ENCODE results near the gene VPS16. TPM values are rescaled to one million over a fixed set of nuclear protein-coding genes. Genes with fewer than 3 reads are reported as not detected.

The VPS16 gene
- polyA plus RNA-seq, 1 donor from 2014 or later: 117 TPM

- H4K20me1 ChIP-seq (ENCODE audit: insufficient read depth): no peaks in the 10 kb centered on the region
- H3K27me3 ChIP-seq (ENCODE audit: insufficient read depth, low read depth, low read length): peaks cover 71% of the 10 kb centered on the region
- H3F3A ChIP-seq (ENCODE audit: insufficient read depth, low read length, poor library complexity, severe bottlenecking): no peaks in the 10 kb centered on the region
- no peak overlapping the region for H3K27ac ChIP-seq (ENCODE audit: low read length)
- no peaks in the 10 kb centered on the region for H3K9me2 ChIP-seq (ENCODE audit: insufficient read depth, low read length)
- H3K4me3 ChIP-seq (ENCODE audit: low read length): no peak overlapping the region
- no peak overlapping the region for H3K4me2 ChIP-seq (ENCODE audit: low read length)
- no peaks in the 10 kb centered on the region for H3K36me3 ChIP-seq (ENCODE audit: insufficient read depth, low read length)
- TF ChIP-seq MXI1 (conservative IDR thresholded peaks at IDR 0.05; ENCODE audit: poor library complexity, severe bottlenecking) (no peak), RAD21 (conservative IDR thresholded peaks at IDR 0.05) (no peak), TAF1 (IDR thresholded peaks at IDR 0.05; ENCODE audit: low read depth) (no peak), EP300 (conservative IDR thresholded peaks at IDR 0.05; ENCODE audit: poor library complexity, severe bottlenecking) (no peak), POLR2AphosphoS5 (IDR thresholded peaks at IDR 0.05) (no peak), SMC3 (conservative IDR thresholded peaks at IDR 0.05; ENCODE audit: poor library complexity) (no peak), EZH2 (IDR thresholded peaks at IDR 0.05; ENCODE audit: borderline replicate concordance, insufficient read depth, low read length, poor library complexity, severe bottlenecking) (no peak)
- TF ChIP-seq, protein P1, sequence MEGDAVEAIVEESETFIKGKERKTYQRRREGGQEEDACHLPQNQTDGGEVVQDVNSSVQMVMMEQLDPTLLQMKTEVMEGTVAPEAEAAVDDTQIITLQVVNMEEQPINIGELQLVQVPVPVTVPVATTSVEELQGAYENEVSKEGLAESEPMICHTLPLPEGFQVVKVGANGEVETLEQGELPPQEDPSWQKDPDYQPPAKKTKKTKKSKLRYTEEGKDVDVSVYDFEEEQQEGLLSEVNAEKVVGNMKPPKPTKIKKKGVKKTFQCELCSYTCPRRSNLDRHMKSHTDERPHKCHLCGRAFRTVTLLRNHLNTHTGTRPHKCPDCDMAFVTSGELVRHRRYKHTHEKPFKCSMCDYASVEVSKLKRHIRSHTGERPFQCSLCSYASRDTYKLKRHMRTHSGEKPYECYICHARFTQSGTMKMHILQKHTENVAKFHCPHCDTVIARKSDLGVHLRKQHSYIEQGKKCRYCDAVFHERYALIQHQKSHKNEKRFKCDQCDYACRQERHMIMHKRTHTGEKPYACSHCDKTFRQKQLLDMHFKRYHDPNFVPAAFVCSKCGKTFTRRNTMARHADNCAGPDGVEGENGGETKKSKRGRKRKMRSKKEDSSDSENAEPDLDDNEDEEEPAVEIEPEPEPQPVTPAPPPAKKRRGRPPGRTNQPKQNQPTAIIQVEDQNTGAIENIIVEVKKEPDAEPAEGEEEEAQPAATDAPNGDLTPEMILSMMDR (IDR thresholded peaks at IDR 0.05; ENCODE audit: poor library complexity, severe bottlenecking): no peak
- TF ChIP-seq, protein P2, sequence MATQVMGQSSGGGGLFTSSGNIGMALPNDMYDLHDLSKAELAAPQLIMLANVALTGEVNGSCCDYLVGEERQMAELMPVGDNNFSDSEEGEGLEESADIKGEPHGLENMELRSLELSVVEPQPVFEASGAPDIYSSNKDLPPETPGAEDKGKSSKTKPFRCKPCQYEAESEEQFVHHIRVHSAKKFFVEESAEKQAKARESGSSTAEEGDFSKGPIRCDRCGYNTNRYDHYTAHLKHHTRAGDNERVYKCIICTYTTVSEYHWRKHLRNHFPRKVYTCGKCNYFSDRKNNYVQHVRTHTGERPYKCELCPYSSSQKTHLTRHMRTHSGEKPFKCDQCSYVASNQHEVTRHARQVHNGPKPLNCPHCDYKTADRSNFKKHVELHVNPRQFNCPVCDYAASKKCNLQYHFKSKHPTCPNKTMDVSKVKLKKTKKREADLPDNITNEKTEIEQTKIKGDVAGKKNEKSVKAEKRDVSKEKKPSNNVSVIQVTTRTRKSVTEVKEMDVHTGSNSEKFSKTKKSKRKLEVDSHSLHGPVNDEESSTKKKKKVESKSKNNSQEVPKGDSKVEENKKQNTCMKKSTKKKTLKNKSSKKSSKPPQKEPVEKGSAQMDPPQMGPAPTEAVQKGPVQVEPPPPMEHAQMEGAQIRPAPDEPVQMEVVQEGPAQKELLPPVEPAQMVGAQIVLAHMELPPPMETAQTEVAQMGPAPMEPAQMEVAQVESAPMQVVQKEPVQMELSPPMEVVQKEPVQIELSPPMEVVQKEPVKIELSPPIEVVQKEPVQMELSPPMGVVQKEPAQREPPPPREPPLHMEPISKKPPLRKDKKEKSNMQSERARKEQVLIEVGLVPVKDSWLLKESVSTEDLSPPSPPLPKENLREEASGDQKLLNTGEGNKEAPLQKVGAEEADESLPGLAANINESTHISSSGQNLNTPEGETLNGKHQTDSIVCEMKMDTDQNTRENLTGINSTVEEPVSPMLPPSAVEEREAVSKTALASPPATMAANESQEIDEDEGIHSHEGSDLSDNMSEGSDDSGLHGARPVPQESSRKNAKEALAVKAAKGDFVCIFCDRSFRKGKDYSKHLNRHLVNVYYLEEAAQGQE (IDR thresholded peaks at IDR 0.05; ENCODE audit: borderline replicate concordance): no peak
- no peaks in the 10 kb centered on the region for H3K9me3 ChIP-seq (ENCODE audit: low read length)
- no peaks in the 10 kb centered on the region for H3K79me2 ChIP-seq (replicated peaks; ENCODE audit: insufficient read depth, low read length)
- H2AFZ ChIP-seq (ENCODE audit: low read depth, low read length): no peak overlapping the region
- no peak overlapping the region for H3K9ac ChIP-seq (ENCODE audit: low read length)
Measured at GRCh38 chr20:2804041-2804828, 36.3 kb upstream of the VPS16 start.

GRCh38 chr20:2804852-2805688 is 35.5 kb upstream of the VPS16 start:
- H3F3A ChIP-seq (ENCODE audit: insufficient read depth, low read length, poor library complexity, severe bottlenecking): no peaks in the 10 kb centered on the region
- H3K9me2 ChIP-seq (ENCODE audit: insufficient read depth, low read length): no peaks in the 10 kb centered on the region
- H3K27ac ChIP-seq (ENCODE audit: low read length): no peak overlapping the region
- H2AFZ ChIP-seq (ENCODE audit: low read depth, low read length): no peak overlapping the region
- peaks cover 63% of the 10 kb centered on the region for H3K27me3 ChIP-seq (ENCODE audit: insufficient read depth, low read depth, low read length)
- no peaks in the 10 kb centered on the region for H3K79me2 ChIP-seq (replicated peaks; ENCODE audit: insufficient read depth, low read length)
- no peaks in the 10 kb centered on the region for H3K9me3 ChIP-seq (ENCODE audit: low read length)
- TF ChIP-seq SMC3 (conservative IDR thresholded peaks at IDR 0.05; ENCODE audit: poor library complexity) (no peak), EZH2 (IDR thresholded peaks at IDR 0.05; ENCODE audit: borderline replicate concordance, insufficient read depth, low read length, poor library complexity, severe bottlenecking) (no peak), MXI1 (conservative IDR thresholded peaks at IDR 0.05; ENCODE audit: poor library complexity, severe bottlenecking) (no peak)
- TF ChIP-seq, protein P1 (IDR thresholded peaks at IDR 0.05; ENCODE audit: poor library complexity, severe bottlenecking): no peak
- TF ChIP-seq, protein P2 (IDR thresholded peaks at IDR 0.05; ENCODE audit: borderline replicate concordance): no peak
- H3K4me3 ChIP-seq (ENCODE audit: low read length): no peak overlapping the region
- H3K4me2 ChIP-seq (ENCODE audit: low read length): no peak overlapping the region
- no peaks in the 10 kb centered on the region for H4K20me1 ChIP-seq (ENCODE audit: insufficient read depth)
- no peaks in the 10 kb centered on the region for H3K36me3 ChIP-seq (ENCODE audit: insufficient read depth, low read length)
- no peak overlapping the region for H3K9ac ChIP-seq (ENCODE audit: low read length)

All from neural cell (in vitro differentiated cells).